Endothelial cell of hepatic sinusoid (primary cell): ENCODE measurements around the gene JUN.

Experiments used
- in situ Hi-C: cut with HindIII; loops from 2 replicates; pipeline ENCODE4 v1.10.0; 2017; ENCODE audit warnings: low sequenced_read_pairs

JUN gene

DNA sequence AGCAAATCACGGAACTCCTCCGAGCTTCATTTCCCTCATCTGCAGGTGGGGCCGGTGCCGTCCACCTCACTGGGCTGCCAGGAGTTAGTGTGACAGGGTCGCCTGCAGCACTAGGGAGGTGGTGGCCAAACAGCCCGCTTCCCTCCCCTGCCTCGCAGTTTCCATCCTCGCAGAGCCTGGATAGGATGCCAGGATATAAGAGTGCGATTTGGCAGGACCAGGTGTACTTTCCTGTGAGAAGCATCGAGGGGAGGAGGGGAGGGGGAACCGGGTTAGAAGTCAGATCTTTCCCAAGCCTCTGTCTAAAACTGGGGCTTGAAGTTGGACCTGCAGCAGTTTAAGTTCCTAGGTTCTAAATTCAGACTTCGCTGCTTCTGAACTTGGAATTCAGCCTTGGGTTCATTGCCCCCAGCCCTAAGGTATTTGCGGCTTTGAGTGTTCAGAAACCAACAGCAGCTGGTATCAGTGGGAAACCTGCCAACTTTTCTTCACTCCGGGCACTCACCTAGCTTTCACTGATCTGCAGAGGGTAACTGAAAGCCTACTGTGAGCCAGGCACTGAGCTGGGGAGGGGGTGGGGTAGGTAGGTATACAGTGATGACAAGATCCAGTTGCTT lies 1.7 kb upstream of the JUN start:
- in situ Hi-C loops = loop anchor here (5.0 to 10.0 kb wide), 4 partner anchors 62 to 912 kb away; no protein-coding TSS in a partner anchor

DNA sequence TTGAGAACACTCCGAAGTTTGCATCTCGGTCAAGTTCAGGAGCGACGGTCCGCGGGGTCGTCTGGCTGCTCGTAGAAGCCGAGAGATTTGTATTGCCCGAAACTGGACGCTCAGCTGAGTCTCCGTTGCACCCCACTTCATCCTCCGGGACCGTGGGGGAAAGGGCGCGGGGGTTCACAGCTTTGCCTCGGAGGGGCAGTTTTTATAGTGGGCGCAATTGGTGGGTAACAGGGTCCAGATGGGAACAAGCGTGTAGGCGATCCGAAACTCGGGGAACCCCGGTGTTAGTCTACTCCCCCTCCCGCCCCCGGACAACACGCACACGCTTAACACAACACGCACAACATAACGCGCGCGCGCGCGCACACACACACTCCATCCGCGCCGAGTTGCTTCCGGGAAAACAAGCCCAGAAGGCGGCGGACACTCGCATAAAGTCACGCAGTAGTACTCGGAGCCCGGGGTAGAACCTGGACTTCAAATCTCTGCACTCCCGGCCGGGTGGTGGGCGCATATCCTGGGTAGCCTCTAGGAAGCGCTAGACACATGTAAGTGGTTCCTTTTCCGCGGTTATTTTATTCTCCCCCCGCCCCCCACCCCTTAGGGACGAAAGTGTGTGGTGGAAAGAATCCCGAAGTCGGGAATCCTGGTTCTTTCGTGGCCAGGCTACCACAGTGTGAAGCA lies 1.1 kb upstream of the JUN start:
- in situ Hi-C loops = loop anchor here (5.0 to 10.0 kb wide), 4 partner anchors 62 to 912 kb away; no protein-coding TSS in a partner anchor

DNA sequence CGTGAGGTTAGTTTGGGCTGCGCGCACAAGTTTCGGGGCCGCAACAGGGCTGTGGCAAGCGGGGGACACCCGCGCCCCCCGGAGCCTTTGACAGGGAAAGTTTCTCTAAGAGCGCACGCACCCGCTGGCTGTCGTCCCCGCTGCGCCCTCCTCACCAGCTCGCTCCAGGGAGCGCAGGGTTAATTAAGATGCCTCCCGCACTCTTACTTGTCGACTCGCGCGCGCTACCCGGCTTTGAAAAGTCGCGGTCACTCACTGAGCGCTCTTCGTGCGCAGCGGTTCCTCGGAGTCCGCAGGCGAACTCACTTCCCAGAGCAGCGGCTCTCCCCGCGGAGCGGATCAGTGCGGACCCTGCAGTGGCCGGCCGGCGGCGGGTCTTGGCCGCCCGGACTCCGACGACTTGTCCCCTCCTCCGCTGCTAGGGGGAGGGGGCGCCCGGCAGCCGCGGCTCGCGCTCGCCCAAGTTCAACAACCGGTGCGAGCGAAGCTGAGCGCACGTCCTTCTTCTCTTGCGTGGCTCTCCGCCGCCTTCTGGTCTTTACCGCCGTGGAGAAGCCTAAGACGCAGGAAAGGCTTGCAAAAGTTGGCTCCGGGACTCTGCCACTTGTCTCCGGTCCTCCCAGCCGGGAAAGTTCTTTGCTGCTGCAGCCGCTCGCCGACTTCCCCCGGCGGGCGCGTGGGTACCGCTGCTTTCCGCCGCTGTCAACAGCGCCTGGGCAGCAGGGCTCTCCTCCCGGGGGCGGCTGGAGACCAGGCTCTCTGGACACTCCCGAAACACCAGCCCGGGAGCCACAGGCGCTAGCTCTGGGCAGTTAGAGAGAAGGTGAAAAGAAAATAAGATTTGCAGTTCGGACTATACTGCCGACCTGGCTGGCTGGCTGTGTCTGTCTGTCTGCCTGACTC lies 506 bp downstream of the JUN start:
- in situ Hi-C loops = loop anchor here (10.0 kb wide), 1 partner anchor 281 kb away; no protein-coding TSS in a partner anchor

DNA sequence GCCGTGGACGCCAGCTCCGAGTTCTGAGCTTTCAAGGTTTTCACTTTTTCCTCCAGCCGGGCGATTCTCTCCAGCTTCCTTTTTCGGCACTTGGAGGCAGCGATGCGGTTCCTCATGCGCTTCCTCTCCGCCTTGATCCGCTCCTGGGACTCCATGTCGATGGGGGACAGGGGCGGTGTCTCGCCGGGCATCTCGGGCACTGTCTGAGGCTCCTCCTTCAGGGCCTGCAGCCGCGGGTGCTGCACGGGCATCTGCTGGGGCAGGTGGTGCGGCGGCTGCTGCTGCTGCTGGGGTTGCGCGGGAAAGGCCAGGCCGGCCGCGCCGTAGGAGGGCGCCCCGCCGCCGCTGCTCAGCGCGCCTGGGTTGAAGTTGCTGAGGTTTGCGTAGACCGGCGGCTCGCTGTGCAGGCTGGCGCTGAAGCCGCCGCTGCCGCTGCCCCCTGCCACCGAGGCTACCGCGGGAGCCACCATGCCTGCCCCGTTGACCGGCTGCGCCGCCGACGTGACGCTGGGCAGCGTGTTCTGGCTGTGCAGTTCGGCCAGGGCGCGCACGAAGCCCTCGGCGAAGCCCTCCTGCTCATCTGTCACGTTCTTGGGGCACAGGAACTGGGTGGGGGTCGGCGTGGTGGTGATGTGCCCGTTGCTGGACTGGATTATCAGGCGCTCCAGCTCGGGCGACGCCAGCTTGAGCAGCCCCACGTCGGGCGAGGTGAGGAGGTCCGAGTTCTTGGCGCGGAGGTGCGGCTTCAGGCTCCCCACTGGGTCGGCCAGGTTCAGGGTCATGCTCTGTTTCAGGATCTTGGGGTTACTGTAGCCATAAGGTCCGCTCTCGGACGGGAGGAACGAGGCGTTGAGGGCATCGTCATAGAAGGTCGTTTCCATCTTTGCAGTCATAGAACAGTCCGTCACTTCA lies 1.4 kb downstream of the JUN start:
- in situ Hi-C loops = loop anchor here (10.0 kb wide), 1 partner anchor 282 kb away; no protein-coding TSS in a partner anchor

DNA sequence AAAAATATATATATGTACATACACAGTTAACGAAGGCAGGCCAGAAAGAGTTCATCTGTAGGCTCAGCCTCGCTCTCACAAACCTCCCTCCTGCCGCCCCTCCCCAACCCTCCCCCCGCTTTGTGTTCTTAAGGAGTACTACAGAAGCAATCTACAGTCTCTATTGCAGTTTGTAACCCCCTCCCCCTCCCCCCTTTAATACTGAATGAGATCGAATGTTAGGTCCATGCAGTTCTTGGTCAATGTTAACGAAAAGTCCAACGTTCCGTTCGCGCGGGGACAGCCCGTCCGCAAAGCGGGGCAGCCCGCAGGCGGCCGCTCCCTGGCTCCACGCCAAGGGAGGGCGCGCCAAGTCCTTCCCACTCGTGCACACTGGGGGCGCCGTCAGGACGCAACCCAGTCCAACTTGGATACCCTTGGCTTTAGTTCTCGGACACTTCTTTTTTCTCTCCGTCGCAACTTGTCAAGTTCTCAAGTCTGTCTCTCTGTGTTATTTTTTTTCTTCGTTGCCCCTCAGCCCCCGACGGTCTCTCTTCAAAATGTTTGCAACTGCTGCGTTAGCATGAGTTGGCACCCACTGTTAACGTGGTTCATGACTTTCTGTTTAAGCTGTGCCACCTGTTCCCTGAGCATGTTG lies 2.2 kb downstream of the JUN start:
- in situ Hi-C loops = loop anchor here (10.0 kb wide), 1 partner anchor 283 kb away; no protein-coding TSS in a partner anchor

DNA sequence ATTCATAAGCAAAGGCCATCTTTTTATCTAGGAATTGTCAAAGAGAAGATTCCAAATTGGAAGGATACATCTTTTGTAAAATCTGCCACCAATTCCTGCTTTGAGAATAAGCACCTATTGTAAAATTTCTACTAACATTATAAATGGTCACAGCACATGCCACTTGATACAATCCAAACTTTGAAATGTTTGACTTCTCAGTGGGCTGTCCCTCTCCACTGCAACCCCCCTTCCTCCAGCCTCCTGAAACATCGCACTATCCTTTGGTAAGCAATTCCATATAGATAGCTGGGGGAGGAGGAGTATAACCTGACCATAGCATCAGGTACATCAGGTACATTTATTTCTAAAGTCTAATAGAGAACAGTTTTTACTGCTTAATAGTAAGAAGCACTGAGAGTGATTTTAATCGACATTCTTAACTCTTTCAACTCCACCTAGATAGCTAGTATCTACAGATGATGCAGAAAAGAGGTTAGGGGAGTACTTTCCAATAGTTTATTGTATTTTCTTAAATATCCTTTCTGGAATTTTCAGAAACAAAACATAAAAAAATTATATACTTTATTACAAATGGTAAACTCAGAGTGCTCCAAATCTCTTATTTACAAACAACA lies 2.9 kb downstream of the JUN start:
- in situ Hi-C loops = loop anchor here (10.0 kb wide), 1 partner anchor 284 kb away; no protein-coding TSS in a partner anchor

DNA sequence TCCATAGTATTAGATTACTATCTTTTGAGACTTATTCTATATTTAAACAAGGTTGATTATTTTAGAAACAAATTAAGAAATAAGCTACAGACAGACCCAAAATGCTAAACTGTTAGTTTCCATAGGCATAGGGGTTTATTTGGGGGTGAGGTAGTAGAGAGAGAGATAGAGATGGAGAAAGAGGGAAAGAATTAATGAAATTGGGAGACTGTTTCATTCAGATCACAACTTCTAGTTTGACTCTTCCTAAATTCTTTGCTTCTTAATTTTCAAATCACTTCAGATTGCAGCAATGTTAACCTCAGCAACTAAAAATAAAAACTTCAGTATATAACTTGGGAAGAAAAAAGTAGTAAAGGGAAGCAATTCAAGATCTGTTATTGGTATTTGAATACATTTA lies 3.4 kb downstream of the JUN start:
- in situ Hi-C loops = loop anchor here (10.0 kb wide), 1 partner anchor 284 kb away; no protein-coding TSS in a partner anchor

DNA sequence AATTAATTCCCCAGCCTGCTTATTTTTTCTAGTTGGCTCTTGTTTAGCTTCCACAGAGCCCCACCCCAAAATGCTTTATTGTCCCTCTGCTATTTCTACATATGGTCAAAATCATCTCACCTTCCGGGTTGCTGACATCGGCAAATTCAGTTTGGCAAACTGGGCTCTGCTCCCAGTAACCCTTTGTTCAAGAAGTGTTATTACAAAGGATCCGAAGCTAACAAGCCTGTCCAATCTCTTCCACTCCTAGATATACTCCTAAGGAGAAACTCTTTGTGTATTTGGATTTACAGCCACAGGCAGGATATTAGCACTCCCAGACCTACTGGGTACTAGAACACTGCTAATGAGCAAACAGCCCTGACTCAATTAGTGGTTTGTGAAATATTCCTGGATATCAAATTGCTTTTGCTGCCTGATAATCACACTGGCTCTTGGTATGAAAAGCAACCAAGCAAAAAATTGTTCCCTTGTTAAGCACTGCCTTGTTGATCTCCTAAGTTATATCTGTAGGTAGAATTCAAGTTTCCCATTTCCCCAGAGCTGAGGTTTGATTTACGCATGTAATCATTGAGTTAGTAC lies 4.0 kb downstream of the JUN start:
- in situ Hi-C loops = loop anchor here (5.0 to 10.0 kb wide), 2 partner anchors 43 to 285 kb away; no protein-coding TSS in a partner anchor

DNA sequence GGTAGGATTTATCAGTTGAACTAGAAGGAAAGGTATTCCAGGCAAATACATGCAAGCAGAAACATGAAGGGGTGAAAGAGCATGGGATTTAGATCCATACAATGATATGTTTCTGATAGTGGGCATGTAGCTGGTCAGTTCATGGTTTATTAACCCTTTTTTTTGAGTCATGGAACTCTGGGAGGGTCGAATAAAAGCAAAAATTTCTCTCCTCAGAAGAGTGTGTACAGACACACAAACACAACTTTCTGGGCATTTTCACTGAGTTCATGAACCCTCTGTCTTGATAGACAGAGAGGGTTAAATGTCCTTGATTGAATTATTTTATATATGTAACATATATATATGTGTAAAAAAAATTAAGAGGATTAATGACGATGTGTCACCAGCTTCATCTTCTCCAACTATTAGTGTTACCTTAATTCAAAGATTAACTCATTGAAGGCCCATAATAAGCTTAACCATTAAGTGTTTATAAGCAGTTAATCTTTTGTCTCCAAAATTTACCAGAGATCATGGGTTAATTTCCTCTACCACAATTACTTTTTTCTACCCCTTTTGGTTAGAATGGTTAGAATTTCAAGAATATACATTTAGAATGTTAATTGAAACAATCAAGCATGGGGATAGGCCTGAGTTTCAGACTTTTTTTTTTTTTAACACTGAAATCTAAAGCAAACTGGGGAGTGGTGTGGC lies 4.6 kb downstream of the JUN start:
- in situ Hi-C loops = loop anchor here (5.0 kb wide), 1 partner anchor 42 kb away; no protein-coding TSS in a partner anchor

DNA sequence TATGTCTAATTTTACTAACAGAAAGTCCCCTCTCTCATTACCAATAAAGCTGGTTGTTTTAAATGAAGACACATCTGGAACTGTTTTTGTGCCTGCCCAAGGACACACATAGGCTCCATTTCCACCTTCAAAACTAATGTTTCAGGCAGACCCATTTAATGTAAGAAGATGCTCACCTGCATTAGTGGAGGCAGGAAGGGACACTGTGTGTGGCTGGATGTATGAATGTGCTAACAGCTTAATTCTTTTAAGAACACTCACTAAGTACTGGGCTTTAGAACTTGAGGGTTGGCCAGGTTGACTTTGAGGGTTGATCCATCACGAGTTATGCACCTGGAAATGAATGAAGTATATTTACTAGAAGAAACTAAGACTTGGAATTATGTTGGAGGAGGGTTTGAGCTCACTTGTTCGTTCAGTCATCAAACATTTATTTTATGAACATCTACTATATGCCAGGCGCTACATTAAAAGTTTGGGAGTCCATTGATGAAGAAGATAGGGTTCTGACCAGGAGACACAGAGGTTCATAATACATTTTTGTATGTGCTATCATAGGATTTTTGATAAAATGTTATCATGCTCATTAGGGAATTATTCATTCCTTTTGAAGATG lies 5.4 kb downstream of the JUN start:
- in situ Hi-C loops = loop anchor here (5.0 kb wide), 1 partner anchor 41 kb away; no protein-coding TSS in a partner anchor

DNA sequence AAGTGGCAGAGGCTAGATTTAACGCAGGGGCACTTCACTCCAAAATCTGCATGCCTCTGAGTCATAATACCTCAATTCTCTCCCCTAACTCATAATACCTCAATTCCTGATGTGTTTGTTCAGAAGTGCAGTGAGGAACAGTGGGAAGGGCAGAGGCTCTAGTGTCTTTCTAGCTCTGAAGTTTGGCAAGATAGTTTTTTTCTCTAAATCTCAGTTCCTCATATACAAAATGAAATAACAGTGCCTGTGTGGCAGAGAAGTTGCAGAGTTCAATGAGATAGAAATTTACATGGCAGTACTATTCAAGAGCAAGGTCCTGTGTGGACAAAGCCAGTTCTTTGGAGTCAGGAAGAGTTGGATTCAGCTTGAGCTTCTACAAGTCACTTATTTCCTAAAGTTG lies 9.8 kb downstream of the JUN start:
- in situ Hi-C loops = no loop called here

DNA sequence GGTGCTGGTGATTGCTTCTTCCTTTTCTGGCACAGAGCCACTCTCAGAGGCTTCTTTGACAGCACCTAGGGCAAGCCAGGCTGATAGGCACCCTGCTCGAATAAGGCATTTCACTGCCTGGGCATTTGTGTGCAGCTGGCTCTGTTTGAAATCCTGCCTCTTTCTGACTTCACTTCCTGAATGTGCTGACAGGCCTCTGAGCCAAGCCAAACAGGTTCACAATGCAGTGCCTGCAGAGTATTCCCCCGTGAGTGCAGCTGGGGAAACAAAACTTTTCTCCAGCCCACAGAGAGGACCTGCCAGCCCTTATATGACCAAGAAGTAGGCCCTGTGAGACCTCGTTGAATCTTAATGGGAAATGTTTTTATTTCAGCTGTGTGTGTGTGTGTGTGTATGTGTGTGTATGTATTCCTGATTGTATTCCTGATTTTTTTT lies 10.4 kb downstream of the JUN start:
- in situ Hi-C loops = no loop called here

DNA sequence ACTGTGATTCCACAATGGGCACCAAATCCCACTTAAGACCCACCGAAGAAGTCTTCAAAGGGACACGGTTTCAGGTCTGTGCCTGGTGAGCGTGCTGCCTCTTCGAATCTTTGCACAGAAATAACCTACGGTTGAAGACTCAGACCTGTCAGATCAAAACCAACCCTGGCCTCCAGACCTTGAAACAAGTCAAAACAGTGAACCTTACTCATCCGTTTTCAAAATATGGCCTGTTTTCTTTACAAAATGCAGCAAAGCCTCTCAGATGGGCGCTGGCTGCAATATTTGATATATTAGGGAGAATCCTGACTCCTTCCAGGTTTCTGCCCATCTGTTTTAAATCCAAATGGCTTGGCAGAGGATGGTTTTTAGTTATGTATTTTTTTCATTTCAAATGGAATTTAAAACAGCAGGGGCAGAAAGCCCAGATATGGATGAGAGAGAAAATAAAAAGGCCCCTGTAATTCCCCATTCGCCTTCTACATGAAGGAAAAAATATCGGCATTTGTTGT lies 14.0 kb downstream of the JUN start:
- in situ Hi-C loops = no loop called here

DNA sequence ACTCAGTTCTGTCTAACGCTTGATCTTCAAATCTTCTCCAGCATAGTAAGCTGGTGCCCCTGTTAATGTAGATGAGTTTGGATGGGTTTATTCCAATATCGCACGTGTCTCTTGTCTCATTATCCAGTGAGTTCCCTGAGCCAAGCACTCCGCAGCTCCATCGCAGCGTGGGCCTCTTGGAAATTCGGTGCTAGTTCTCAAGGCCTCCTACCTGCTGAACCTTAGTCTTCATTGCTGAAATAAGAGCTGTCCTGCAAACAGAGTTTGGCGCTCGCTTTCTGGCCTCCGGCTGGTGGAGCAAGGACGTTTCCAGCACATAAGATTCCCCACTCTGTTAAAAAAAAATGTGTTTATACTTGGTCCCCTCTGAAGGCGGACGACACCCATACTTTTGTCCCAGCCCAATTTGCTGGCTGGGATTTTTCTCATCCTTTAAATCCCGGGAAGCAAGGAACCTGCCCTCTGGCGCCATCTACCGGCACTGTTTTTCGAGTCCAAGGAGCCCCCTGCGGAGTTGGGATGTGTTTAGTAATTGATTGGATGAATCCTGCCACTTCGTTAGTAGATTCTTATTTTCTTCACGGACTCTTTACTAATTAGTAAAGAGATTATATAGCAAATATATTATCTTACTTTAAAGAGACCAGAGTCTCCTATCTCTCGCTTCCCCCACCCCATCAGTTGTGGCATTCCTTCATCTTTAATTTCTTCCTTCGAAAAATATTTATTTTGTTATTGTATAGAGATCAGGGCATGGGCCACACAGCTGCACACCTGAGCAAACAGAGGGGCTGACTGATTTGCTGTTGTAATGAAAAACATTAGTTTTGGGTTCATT lies 14.7 kb downstream of the JUN start:
- in situ Hi-C loops = no loop called here

DNA sequence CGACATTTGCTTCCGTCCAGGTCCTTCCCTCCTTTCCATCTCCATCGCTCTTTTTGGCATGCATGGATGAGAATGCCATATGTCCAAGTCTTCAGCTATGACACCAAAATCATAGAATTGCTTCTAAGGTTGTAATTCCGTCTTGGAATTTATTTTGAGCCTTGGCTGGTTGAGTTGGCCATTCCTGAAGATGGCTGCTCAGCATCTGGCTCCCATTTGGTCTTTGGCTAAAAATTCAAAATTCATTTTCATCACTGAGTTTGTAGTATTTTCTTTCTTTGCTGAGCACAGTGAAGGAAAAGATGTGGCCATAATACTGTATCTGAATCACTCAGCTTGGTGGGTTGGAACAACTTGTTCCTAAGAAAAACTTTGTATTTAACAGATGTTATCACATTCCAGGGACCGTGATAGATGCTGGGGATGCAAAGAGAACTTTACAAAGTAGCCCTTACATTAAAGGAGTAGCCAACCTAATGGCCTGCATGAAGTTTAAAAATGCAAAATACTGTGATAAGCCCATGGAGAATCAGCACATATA lies 15.6 kb downstream of the JUN start:
- in situ Hi-C loops = no loop called here

DNA sequence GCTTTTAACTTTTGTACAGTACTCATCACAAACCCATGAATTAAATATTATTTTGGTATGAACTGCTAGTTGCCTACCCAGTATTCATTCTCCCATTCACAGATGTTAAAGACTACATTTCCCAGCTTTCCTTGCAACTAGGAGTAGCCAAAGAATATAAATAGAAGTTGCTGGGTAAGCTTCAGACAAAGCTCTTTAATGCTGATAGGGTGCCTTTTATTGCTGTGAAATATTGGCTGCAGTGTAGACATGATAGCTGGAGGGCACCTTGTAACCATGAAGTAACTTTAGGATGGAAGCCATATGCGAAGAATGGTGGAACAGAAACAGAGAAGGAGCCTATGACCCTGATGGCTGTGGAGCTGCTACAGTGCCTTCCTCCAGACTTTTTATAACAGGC lies 16.7 kb downstream of the JUN start:
- in situ Hi-C loops = no loop called here
